Measurements from ENCODE around the gene LSM8.

DNA sequence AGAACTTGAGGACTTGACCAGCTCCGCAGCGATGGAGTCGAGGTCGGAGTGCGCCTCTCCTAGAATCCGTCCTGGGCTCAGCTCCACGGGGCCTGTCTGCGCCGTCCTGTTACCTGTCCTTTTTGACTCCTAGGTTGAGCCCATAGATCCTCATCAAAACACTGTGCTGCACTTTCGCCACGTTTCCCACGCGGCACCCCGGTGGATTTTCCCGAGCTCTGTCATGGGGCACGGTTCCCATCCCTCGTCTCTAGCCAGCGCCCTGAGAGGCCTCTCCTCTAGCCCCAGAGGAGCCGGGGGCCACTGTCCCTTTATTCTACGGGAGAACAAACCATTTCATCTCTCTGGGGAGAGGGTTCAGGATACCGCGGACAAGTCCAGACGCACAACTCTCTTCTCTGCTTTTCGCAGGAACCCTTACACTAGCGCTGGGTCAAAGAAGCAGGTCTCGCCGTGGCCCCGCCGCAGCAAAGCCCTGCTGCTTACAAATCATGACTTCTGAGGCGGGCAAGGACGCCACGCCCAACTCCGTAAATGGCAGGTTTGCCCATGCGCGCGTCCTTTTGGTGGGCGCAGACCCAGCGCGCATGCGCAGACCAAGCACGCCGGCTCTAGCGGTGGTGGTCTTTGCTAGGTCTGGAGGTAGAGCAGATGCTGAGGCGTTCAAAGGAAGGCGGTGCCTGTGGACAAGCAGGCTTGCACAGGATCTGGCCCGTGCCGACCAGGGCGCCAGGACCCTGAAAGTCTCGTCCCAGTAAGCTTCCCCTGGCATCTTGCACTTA lies 30.3 kb downstream of the LSM8 start:
- TF ChIP-seq REST (IDR thresholded peaks at IDR 0.05; ENCODE audit: low read depth, low read length): no peak
- TF ChIP-seq SREBF1 (IDR thresholded peaks at IDR 0.05; ENCODE audit: low read length): no peak
- TF ChIP-seq POLR2AphosphoS5 (IDR thresholded peaks at IDR 0.05; ENCODE audit: low read length): no peak
- TF ChIP-seq SRF (IDR thresholded peaks at IDR 0.05; ENCODE audit: low read depth in 2 of 2, low read length in 2 of 2): peak; percentile 59 to 77
- TF ChIP-seq PBX3 (IDR thresholded peaks at IDR 0.05; ENCODE audit: insufficient replicate concordance, low read depth, low read length): no peak
- TF ChIP-seq POLR2A (IDR thresholded peaks at IDR 0.05; ENCODE audit: low read depth, low read length): peak; percentile 75
- no peak for TF ChIP-seq CHD2 (IDR thresholded peaks at IDR 0.05; ENCODE audit: borderline replicate concordance, low read depth, low read length)
- no peak for TF ChIP-seq USF2 (IDR thresholded peaks at IDR 0.05; ENCODE audit: borderline replicate concordance, low read depth, low read length)
- TF ChIP-seq RBBP5 (conservative IDR thresholded peaks at IDR 0.05): no peak
